Stimulated activated naive CD8-positive, alpha-beta T cell treated with anti-CD3 and anti-CD28 coated beads, Interleukin-15, Interleukin-2, amounts not matched to agents 100 ng/mL and 50 ng/mL, for 24 hours (primary cell): ENCODE data around the gene GFM2.
"Not testable (repeated sequence)": the region's sequence is repeated elsewhere in the genome, so short reads cannot be mapped to it uniquely, and the experiment has no call there.

Experiments
- H3K27ac Mint-ChIP-seq: one replicate; pipeline ENCODE4 v1.8.0; 2021; ENCODE audit warnings: mild to moderate bottlenecking, mixed read lengths
- H3K27me3 Mint-ChIP-seq: one replicate; pipeline ENCODE4 v1.8.0; 2021; ENCODE audit warnings: mixed read lengths
- H3K36me3 Mint-ChIP-seq: one replicate; pipeline ENCODE4 v1.8.0; 2021; ENCODE audit warnings: low read depth, mixed read lengths
- H3K4me1 Mint-ChIP-seq: one replicate; pipeline ENCODE4 v1.8.0; 2021; ENCODE audit warnings: low read depth, mixed read lengths
- H3K4me3 Mint-ChIP-seq: one replicate; pipeline ENCODE4 v1.8.0; 2021; ENCODE audit warnings: mild to moderate bottlenecking, mixed read lengths
- H3K9me3 Mint-ChIP-seq: one replicate; pipeline ENCODE4 v1.8.0; 2021; ENCODE audit warnings: mixed read lengths

Gene GFM2

DNA sequence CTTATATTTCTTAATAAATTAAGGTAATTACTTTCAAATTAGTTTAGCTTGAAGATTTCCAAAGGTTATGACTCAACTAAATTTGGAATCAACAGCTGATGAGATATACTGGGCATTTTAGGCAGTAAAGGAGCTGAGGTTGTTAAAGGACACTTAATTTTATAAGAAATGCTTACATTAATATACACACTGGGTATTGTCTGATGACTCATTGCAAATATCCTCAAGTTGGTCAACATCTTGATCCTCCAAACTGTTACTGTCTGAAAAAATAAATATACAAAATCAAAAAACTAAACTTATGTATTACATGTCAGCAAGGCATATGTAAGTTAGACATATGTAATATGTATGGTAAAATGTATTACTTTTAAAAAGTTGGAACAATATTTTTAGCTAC is 3.4 kb downstream of the GFM2 start:
- H3K27me3 Mint-ChIP-seq: no peaks in the 10 kb centered on the region
- H3K4me3 Mint-ChIP-seq: no peak overlapping the region
- H3K9me3 Mint-ChIP-seq: no peaks in the 10 kb centered on the region
- H3K36me3 Mint-ChIP-seq: peaks cover 48% of the 10 kb centered on the region
- no peak overlapping the region for H3K27ac Mint-ChIP-seq
- H3K4me1 Mint-ChIP-seq: peaks cover 65% of the 10 kb centered on the region

DNA sequence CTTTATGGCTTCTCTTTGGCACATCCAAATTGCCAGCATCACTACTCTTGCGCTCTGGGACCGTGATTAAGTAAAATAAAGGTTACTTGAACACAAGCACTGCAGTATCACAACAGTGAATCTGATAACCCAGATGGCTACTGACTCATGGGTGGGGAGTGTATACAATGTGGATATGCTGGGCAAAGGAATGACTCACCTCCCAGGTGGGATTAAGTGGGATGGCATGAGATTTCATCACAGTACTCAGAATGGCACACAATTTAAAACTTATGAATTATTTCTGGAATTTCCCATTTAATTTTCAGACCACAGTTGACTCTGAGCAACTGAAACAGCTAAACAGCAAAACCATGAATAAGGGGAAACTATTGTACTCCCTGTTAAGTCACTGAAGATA is 4.3 kb downstream of the GFM2 start:
- no peak overlapping the region for H3K4me3 Mint-ChIP-seq
- no peak overlapping the region for H3K27ac Mint-ChIP-seq
- peaks cover 55% of the 10 kb centered on the region for H3K36me3 Mint-ChIP-seq
- H3K9me3 Mint-ChIP-seq: no peaks in the 10 kb centered on the region
- peaks cover 59% of the 10 kb centered on the region for H3K4me1 Mint-ChIP-seq
- no peaks in the 10 kb centered on the region for H3K27me3 Mint-ChIP-seq

DNA sequence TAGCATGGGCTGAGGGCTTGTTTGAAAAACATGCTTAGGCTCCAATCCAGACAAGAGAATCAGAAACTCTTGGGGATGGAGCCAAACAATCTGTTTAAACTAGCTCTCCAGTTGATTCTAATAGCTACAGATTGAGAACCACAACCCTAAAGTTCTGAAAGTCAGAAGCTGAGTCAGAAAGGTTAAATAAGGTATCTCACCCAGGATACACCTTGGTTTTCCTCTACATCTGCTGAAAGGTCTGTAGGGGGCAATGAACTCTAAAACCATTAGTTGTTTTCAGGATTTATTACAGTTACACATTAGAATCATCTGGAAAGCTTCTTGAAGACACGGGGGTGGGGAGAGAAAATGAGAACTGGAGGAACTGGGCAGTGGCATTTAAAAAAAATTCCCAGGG is 5.7 kb downstream of the GFM2 start:
- H3K9me3 Mint-ChIP-seq: peaks cover 4% of the 10 kb centered on the region
- no peak overlapping the region for H3K27ac Mint-ChIP-seq
- H3K4me3 Mint-ChIP-seq: no peak overlapping the region
- peaks cover 68% of the 10 kb centered on the region for H3K36me3 Mint-ChIP-seq
- peaks cover 54% of the 10 kb centered on the region for H3K4me1 Mint-ChIP-seq
- no peaks in the 10 kb centered on the region for H3K27me3 Mint-ChIP-seq

DNA sequence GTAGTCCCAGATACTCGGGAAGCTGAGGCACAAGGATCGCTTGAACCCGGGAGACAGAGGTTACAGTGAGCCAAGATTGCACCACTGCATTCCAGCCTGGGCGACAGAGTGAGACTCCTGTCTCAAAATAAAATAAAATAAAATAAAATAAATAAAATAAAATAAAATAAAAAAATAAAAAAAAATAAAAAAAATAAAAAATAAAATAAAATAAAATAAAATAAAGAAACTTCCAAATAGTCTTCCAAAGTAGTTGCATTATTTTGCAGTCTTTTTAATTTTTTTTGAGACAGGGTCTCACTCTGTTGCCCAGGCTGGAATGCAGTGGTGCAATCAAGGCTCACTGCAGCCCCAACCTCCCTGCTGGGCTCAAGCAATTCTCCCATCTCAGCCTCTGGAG is 18.2 kb downstream of the GFM2 start:
- not testable (repeated sequence) for H3K4me1 Mint-ChIP-seq, H3K9me3 Mint-ChIP-seq, H3K4me3 Mint-ChIP-seq, H3K27ac Mint-ChIP-seq, H3K27me3 Mint-ChIP-seq
- H3K36me3 Mint-ChIP-seq: peaks cover 69% of the 10 kb centered on the region

DNA sequence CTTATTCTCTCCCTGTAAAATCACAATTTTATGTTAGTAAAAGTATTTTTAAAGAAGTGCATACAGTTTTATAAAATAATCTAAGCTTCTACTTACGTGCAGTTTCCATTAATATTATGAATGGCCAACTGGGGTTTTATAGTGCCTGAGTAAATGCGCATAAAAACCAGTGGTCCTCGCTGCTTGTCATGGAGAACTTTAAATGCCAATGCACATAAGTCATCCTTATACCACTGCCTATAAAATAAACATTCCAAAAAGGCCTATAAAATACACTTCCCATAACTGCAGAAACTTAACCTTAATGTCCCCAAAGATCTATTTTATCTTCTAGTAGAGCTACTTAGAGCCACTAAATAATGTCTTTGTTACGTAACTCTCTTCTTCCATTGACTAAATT is 28.5 kb downstream of the GFM2 start:
- Mint-ChIP-seq H3K4me1 (no peaks in the 10 kb centered on the region), H3K36me3 (peaks cover 44% of the 10 kb centered on the region), H3K4me3 (no peak overlapping the region), H3K9me3 (no peaks in the 10 kb centered on the region), H3K27ac (no peak overlapping the region), H3K27me3 (no peaks in the 10 kb centered on the region)

DNA sequence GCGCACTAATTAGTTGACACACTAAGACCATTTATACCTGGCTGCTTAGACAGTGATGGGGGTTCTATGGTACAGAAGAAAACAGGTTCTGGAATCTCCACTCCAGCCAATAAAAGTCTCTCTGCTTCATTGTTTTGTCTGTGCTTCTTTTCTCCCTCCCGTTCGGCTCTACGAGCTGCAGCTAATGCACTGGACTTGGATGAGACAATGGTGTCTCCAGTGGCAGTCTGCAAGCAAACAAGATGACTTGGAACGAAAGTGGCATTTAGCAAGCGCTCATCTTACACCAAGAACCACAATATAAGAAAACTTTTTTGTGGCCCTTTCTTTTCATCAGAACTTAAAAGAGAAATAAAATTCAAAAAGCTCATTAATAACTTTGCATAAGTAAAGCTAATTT is 30.2 kb downstream of the GFM2 start:
- no peak overlapping the region for H3K4me3 Mint-ChIP-seq
- no peaks in the 10 kb centered on the region for H3K9me3 Mint-ChIP-seq
- H3K27me3 Mint-ChIP-seq: no peaks in the 10 kb centered on the region
- H3K4me1 Mint-ChIP-seq: no peaks in the 10 kb centered on the region
- H3K27ac Mint-ChIP-seq: no peak overlapping the region
- H3K36me3 Mint-ChIP-seq: peaks cover 51% of the 10 kb centered on the region

DNA sequence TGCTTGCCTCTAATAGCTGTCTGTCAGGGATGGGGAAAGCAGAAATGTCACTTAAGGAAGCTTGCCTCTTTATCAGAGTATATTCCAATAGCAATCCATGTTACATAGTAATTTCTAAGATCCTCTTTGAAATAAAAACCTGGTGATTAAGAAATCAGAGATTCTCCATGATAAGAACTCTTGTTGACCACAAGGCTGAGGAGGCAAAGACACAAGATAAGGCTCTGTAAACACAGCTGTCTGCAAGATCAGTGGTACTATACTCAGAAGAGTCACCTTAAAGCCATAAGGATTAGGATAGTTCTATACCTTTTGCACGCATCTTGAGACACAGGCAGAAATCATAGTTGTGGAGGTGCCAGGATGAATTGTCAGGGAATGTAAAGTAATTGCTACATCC is 41.6 kb downstream of the GFM2 start:
- Mint-ChIP-seq H3K9me3 (no peaks in the 10 kb centered on the region), H3K4me3 (no peak overlapping the region), H3K4me1 (no peaks in the 10 kb centered on the region), H3K27ac (no peak overlapping the region), H3K27me3 (no peaks in the 10 kb centered on the region), H3K36me3 (peaks cover 47% of the 10 kb centered on the region)

DNA sequence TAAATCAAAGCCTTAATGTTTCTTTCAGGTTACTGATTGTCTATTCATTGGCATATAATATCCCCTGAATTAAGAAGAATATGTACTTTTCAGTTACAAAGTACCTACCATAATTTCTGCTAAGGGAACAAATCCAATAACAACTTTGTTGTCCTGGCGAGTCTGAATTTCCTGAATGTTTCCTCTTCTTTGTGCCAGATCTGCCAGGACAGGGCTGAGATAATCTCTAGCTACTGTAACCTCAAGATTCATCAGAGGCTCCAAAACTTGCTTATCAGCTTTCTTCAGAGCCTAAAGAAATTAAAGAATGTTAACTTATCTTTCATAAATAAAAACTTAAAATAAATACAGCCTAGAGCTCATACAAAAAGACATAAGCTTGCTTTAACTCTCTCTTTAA is 44.6 kb downstream of the GFM2 start:
- Mint-ChIP-seq H3K4me1 (no peaks in the 10 kb centered on the region), H3K4me3 (no peak overlapping the region), H3K27ac (no peak overlapping the region), H3K27me3 (no peaks in the 10 kb centered on the region), H3K36me3 (peaks cover 60% of the 10 kb centered on the region), H3K9me3 (no peaks in the 10 kb centered on the region)

DNA sequence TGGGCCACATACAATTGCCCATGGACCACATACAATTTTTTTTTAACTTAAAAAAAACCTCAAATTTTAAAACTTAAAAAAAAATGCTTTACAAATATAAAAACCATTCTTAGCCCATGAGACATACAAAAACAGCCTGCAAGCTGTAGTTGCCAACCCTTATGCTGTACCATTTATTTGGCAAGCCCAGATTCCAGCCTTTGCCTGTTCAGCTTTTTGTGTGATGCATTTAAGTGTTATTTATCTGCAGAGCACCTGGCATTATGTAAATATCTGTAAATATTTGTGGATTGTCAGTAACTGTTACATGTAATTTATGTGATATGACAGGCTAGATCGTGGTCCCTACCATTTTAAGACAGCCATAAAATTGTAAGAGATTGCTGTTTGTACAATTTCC is 49.3 kb downstream of the GFM2 start:
- Mint-ChIP-seq H3K4me1 (no peaks in the 10 kb centered on the region), H3K4me3 (no peak overlapping the region), H3K9me3 (no peaks in the 10 kb centered on the region), H3K27me3 (no peaks in the 10 kb centered on the region), H3K36me3 (peaks cover 59% of the 10 kb centered on the region), H3K27ac (no peak overlapping the region)

DNA sequence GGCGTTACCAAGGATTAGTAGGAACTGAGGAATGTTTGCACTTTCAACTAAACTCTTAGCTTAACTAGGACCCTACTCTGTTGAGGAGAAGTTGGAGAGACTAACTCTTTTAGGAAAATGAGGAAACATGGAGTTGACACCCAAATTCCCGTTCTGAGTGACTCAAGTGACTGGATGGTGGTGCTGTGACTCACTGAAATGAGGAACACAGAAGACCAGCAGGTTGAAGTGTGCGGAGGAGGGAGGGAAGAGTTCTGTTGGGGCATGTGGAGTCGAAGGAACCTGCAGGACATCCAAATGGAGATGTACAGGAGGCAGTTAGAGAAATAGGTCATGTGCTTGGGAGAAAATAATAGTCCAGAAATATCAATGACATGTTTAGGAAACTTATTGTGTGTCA is 73.7 kb downstream of the GFM2 start:
- Mint-ChIP-seq H3K36me3 (peaks cover 55% of the 10 kb centered on the region), H3K4me1 (no peaks in the 10 kb centered on the region), H3K27me3 (no peaks in the 10 kb centered on the region), H3K4me3 (no peak overlapping the region), H3K9me3 (no peaks in the 10 kb centered on the region), H3K27ac (no peak overlapping the region)

DNA sequence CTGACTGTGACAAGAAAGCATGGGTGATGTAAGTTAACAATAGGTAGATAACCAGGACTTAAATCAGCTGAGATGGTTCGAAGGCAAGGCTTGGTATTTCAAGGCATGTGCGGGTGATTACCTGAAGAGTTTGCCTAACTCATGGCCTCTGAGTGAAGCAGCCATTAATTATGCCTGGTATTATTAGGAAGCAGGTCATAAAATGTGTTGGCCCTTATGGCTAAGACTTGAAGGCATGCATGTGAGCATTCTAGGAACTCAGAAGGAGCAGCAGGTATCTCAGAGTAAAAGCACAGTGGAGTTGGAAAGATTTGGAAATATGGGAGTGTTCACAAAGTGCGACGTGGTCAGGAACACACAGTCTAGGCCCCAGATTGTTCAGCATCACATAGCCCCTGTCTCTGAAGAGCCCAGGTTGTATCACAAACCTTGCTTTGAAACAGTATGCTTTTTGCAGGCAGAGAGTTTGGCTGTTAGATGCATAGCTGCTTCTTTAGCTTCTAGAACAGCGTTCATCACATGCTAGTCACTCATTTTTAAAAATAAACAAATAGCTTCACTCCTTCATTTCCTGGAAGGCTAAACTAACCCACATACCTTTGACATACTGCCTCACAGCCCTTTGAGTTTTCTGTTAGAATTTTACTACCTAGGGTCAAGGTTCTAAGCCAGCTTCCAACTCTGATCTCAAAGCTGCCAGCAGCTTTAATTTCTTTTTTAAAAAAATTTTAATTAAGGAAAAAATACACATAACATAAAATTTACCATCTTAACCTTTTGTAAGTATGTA is 79.8 kb downstream of the GFM2 start:
- H3K4me1 Mint-ChIP-seq: peaks cover 15% of the 10 kb centered on the region
- no peaks in the 10 kb centered on the region for H3K9me3 Mint-ChIP-seq
- H3K27ac Mint-ChIP-seq: no peak overlapping the region
- peak overlapping the region; percentile 89 for H3K4me3 Mint-ChIP-seq
- no peaks in the 10 kb centered on the region for H3K27me3 Mint-ChIP-seq
- H3K36me3 Mint-ChIP-seq: peaks cover 26% of the 10 kb centered on the region

DNA sequence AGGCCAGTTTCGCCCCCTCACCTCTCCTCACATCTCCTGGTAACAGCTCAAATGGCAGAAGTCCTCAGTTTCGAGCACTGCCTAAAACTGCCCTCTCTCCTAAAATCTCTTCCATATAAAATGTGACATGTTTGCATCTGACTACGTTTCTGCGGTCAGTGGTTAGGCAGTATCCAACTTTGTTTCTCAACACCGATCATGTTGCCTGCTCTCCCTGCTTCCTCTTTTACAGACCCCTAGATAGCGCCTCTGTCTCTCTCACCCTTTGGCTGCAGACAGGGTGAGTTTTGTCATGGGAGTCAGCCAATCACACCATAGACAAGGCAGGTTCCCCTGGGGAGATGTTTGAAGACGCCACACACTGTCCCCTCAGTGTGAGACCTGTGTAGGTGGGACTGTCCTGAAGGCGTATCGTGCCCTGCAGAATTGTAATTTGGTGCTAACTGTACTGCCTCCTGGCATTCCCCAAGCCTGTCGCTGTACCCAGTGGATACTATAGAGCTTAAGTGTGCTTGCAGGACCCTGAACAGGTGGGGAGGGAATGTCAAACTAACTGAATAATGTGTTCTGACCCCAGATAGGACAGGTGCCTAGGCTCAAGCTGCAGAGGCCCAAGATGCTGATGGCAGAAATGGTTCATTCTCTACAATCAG is 80.8 kb downstream of the GFM2 start:
- Mint-ChIP-seq H3K4me1 (peaks cover 15% of the 10 kb centered on the region), H3K4me3 (peak overlapping the region; percentile 89), H3K27ac (peak overlapping the region; percentile 85), H3K9me3 (no peaks in the 10 kb centered on the region), H3K27me3 (no peaks in the 10 kb centered on the region), H3K36me3 (peaks cover 23% of the 10 kb centered on the region)

DNA sequence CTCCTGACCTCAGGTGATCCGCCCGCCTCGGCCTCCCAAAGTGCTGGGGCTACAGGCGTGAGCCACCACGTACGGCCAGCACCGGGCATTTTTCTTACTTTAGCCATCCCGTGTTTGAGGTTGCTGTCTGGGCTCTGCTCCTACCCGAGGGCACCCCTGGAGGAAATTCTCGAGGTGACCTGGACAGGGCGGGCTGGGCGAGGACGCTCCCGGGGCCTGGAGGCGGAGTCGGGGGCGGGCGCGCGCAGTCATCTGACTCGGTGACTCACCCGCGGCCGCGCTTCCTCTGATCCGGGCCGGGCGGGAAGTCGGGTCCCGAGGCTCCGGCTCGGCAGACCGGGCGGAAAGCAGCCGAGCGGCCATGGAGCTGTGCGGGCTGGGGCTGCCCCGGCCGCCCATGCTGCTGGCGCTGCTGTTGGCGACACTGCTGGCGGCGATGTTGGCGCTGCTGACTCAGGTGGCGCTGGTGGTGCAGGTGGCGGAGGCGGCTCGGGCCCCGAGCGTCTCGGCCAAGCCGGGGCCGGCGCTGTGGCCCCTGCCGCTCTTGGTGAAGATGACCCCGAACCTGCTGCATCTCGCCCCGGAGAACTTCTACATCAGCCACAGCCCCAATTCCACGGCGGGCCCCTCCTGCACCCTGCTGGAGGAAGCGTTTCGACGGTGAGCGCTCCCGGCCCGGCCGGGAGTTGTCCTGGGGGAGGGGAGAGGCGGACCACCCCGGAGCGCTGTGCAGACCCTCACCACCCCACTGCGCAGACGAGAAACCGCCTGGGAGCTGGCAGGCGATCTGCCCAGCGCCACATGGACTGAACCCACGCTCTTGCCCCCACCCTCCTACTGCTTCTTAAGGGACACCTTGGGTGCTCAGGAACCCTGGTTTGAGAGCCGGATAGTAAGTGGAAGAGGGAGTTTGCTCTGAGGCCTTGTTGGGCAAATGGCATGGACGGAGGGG is 81.7 kb downstream of the GFM2 start, which contains the start of gene HEXB:
TSS of gene HEXB (plus strand) at position 334 of the 952 bp plus-strand sequence. CDS start at position 362, 28 bp downstream.
- H3K27me3 Mint-ChIP-seq: no peaks in the 10 kb centered on the region
- H3K4me1 Mint-ChIP-seq: peaks cover 15% of the 10 kb centered on the region
- H3K4me3 Mint-ChIP-seq: peak within 1 kb of the TSS; percentile 89
- peak within 1 kb of the TSS; percentile 85 for H3K27ac Mint-ChIP-seq
- no peaks in the 10 kb centered on the region for H3K9me3 Mint-ChIP-seq
- peaks cover 17% of the 10 kb centered on the region for H3K36me3 Mint-ChIP-seq

DNA sequence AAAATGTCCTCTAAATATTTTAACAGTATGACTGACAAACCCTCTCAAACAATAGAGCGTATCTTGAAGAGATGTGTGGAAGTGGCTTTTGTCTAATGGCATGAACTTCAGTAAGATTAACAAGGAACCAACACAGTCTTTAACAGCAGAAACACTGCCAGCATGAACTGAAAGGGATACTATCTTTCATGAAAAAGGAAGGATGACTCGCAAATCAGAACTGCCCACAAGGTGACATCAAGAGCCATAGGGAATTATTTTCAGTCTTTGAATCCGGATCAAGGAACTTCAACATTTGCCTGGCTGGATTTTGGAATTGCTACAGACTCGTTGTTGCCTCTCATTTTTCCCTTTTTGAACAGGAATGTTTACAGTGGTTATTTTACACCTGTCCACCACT is 87.0 kb downstream of the GFM2 start:
- no peak overlapping the region for H3K4me3 Mint-ChIP-seq
- peaks cover 5% of the 10 kb centered on the region for H3K27me3 Mint-ChIP-seq
- H3K4me1 Mint-ChIP-seq: no peaks in the 10 kb centered on the region
- H3K36me3 Mint-ChIP-seq: no peaks in the 10 kb centered on the region
- no peak overlapping the region for H3K27ac Mint-ChIP-seq
- no peaks in the 10 kb centered on the region for H3K9me3 Mint-ChIP-seq

DNA sequence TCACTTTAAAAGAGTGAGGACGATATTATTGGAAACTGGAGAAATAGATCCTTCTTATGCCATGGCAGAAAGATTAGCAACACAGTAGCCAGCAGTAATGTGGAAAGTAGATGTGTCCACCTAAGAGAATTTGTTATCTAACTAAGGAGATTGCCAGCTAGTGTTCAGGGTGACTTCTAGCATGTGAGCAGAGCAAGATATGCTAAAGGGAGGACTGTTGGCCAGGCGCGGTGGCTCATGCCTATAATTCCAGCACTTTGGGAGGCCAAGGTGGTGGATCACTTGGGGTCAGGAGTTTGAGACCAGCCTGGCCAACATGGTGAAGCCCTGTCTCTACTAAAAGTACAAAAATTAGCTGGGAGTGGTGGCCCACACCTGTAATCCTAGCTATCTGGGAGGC is 87.6 kb downstream of the GFM2 start:
- H3K9me3 Mint-ChIP-seq, H3K36me3 Mint-ChIP-seq, H3K4me3 Mint-ChIP-seq, H3K27me3 Mint-ChIP-seq, H3K27ac Mint-ChIP-seq, H3K4me1 Mint-ChIP-seq: not testable (repeated sequence)
